MM.1S (cell line): ENCODE data around the gene TANC1.
"Not testable (repeated sequence)": the region's sequence is repeated elsewhere in the genome, so short reads cannot be mapped to it uniquely, and the experiment has no call there.

Experiments
- CTCF ChIP-seq: fragments of 300-600 bp; sonication (generic); IDR thresholded peaks from 2 replicates; pipeline ENCODE4 v1.5.1; 2016; ENCODE audit warnings: antibody characterized with exemption, low read length, mixed read lengths
- EZH2 ChIP-seq: fragments of 300-600 bp; sonication (generic); optimal IDR thresholded peaks from 2 replicates; pipeline ENCODE3; 2017; ENCODE audit warnings: low read depth, mild to moderate bottlenecking, antibody characterized with exemption, low read length, mixed read lengths

- TF ChIP-seq CTCF, EZH2: not testable (repeated sequence)
Observed at GRCh38 chr2:159036461-159036860, 68.0 kb downstream of the TANC1 start.
